ENCODE results near the gene C12orf56. TPM values are rescaled to one million over a fixed set of nuclear protein-coding genes. Genes with fewer than 3 reads are reported as not detected.
"Not testable (repeated sequence)": the region's sequence is repeated elsewhere in the genome, so short reads cannot be mapped to it uniquely, and the experiment has no call there.

The C12orf56 gene
- total RNA-seq, 1 experiment from 2014 or later, result not detected

DNA sequence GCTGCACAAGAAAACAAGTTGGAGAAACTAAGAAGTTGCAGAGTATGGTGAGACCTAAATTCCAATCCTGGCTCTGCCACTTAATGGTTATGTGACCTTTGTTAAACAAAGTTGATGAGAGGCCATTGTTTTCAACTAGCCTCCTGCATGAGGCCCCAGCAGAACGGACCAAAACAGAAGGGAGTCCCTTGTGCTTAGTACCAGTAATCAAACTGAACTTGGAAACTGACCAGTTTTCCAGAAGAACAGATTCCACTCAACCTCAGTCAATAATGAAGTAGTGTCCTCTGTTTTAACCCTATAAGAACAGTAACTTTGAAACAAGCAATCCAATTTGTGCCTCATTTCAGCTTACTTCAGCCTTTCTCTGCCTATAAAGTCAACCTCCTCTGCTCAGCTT is 69.9 kb downstream of the C12orf56 start:
- Histone ChIP-seq H3K4me1 (replicated peaks; ENCODE audit: insufficient read depth) (no peaks in the 10 kb centered on the region), H3K4me2 (no peak overlapping the region), H3K79me2 (ENCODE audit: low read depth) (no peaks in the 10 kb centered on the region), H3F3A (ENCODE audit: insufficient read depth, low read depth) (no peaks in the 10 kb centered on the region), H2AFZ (no peak overlapping the region), H3K9me3 (ENCODE audit: insufficient read depth, low read depth) (no peaks in the 10 kb centered on the region), H3K27ac (no peak overlapping the region), H3K4me3 (no peak overlapping the region), H4K20me1 (ENCODE audit: insufficient read depth) (no peaks in the 10 kb centered on the region), H3K36me3 (ENCODE audit: low read depth) (no peaks in the 10 kb centered on the region), H3K9me2 (ENCODE audit: insufficient read depth) (no peaks in the 10 kb centered on the region), H3K27me3 (ENCODE audit: insufficient read depth, low read depth) (no peaks in the 10 kb centered on the region)
- BruUV-seq (replicated peaks), result no TSS peak
- intact Hi-C loops (cut with micrococcal nuclease; ENCODE audit: unreplicated experiment), result no loop called here
- CTCF ChIA-PET, result no interaction called here
- POLR2A ChIA-PET (ENCODE audit: unreplicated experiment), result no interaction called here
- no peak for TF ChIP-seq EZH2 (IDR thresholded peaks at IDR 0.05; ENCODE audit: low read depth)
- TF ChIP-seq, protein P1, sequence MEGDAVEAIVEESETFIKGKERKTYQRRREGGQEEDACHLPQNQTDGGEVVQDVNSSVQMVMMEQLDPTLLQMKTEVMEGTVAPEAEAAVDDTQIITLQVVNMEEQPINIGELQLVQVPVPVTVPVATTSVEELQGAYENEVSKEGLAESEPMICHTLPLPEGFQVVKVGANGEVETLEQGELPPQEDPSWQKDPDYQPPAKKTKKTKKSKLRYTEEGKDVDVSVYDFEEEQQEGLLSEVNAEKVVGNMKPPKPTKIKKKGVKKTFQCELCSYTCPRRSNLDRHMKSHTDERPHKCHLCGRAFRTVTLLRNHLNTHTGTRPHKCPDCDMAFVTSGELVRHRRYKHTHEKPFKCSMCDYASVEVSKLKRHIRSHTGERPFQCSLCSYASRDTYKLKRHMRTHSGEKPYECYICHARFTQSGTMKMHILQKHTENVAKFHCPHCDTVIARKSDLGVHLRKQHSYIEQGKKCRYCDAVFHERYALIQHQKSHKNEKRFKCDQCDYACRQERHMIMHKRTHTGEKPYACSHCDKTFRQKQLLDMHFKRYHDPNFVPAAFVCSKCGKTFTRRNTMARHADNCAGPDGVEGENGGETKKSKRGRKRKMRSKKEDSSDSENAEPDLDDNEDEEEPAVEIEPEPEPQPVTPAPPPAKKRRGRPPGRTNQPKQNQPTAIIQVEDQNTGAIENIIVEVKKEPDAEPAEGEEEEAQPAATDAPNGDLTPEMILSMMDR (conservative IDR thresholded peaks at IDR 0.05), result no peak
- no peak for DNase-seq

DNA sequence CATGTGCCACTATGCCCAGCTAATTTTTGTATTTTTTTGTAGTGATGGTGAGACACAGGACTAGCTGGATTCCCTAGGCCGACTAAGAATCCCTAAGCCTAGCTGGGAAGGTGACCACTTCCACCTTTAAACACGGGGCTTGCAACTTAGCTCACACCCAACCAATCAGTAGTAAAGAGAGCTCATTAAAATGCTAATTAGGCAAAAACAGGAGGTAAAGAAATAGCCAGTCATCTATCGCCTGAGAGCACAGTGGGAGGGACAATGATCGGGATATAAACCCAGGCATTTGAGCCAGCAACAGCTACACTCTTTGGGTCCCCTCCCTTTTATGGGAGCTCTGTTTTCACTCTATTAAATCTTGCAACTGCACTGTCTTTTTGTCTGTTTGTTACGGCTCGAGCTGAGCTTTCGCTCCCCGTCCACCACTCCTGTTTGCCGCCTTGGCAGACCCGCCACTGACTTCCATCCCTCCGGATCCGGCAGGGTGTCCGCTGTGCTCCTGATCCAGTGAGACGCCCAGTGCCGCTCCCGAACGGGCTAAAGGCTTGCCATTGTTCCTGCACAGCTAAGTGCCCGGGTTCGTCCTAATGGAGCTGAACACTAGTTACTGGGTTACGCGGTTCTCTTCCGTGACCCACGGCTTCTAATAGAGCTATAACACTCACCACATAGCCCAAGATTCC is 70.9 kb downstream of the C12orf56 start:
- H3K9me2 ChIP-seq (ENCODE audit: insufficient read depth); CTCF ChIA-PET; H2AFZ ChIP-seq; H3K4me2 ChIP-seq; POLR2A ChIA-PET (ENCODE audit: unreplicated experiment); H3K9me3 ChIP-seq (ENCODE audit: insufficient read depth, low read depth); H4K20me1 ChIP-seq (ENCODE audit: insufficient read depth); H3F3A ChIP-seq (ENCODE audit: insufficient read depth, low read depth); H3K27me3 ChIP-seq (ENCODE audit: insufficient read depth, low read depth); H3K27ac ChIP-seq; H3K4me1 ChIP-seq (replicated peaks; ENCODE audit: insufficient read depth); intact Hi-C loops (cut with micrococcal nuclease; ENCODE audit: unreplicated experiment); DNase-seq; H3K79me2 ChIP-seq (ENCODE audit: low read depth); H3K36me3 ChIP-seq (ENCODE audit: low read depth); BruUV-seq (replicated peaks); H3K4me3 ChIP-seq: not testable (repeated sequence)

DNA sequence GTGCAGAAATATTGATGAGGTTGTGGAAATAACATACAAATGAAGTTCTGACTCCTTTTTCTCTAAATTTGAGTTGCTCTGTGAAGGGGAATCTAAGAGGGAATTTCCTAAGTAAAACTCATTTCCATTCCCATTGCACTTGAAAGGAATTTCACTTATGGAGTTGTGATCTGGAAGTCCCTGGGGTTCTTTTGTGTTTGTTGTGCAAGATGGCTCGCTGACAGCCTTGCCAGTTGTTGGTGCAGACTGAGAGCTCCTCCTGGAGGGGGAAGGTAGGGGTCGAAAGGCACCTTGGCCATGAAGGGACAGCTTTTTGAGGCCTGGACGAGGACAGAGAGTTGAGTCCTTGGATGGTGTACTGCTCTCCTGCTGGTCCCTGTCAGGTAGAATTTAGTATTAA is 72.0 kb downstream of the C12orf56 start:
- no peaks in the 10 kb centered on the region for H3K36me3 ChIP-seq (ENCODE audit: low read depth)
- no peaks in the 10 kb centered on the region for H3K9me2 ChIP-seq (ENCODE audit: insufficient read depth)
- ChIA-PET CTCF (no interaction called here), POLR2A (ENCODE audit: unreplicated experiment) (no interaction called here)
- intact Hi-C loops (cut with micrococcal nuclease; ENCODE audit: unreplicated experiment), result no loop called here
- H3F3A ChIP-seq (ENCODE audit: insufficient read depth, low read depth), result no peaks in the 10 kb centered on the region
- H2AFZ ChIP-seq, result no peak overlapping the region
- no peaks in the 10 kb centered on the region for H3K79me2 ChIP-seq (ENCODE audit: low read depth)
- no peak overlapping the region for H3K27ac ChIP-seq
- H3K4me3 ChIP-seq, result no peak overlapping the region
- no peak overlapping the region for H3K4me2 ChIP-seq
- TF ChIP-seq, protein P1 (conservative IDR thresholded peaks at IDR 0.05), result no peak
- no peak for TF ChIP-seq EZH2 (IDR thresholded peaks at IDR 0.05; ENCODE audit: low read depth)
- H3K9me3 ChIP-seq (ENCODE audit: insufficient read depth, low read depth), result no peaks in the 10 kb centered on the region
- no peaks in the 10 kb centered on the region for H3K4me1 ChIP-seq (replicated peaks; ENCODE audit: insufficient read depth)
- H4K20me1 ChIP-seq (ENCODE audit: insufficient read depth), result no peaks in the 10 kb centered on the region
- no peak for DNase-seq
- no peaks in the 10 kb centered on the region for H3K27me3 ChIP-seq (ENCODE audit: insufficient read depth, low read depth)
- BruUV-seq (replicated peaks), result no TSS peak

DNA sequence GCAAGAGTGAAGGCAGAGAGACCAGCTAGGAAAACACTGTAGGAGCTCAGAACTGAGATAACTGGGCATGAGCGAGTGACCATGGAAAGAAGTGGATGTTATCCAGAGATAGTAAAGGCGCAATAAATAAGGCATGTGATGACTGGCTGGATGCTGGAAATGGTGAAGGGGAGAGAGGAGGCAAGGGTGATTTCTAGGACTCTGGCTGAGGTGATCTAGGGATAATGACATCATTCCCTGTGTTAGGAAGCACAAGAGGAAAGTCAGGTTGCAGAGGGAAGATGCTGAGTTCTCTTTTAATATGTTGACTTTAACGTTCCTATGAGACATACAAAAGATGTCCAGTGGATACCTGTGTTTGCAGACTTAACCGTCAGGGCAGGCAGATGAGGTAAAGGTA is 78.7 kb downstream of the C12orf56 start:
- Histone ChIP-seq H3K27me3 (ENCODE audit: insufficient read depth, low read depth) (no peaks in the 10 kb centered on the region), H3F3A (ENCODE audit: insufficient read depth, low read depth) (no peaks in the 10 kb centered on the region), H3K36me3 (ENCODE audit: low read depth) (no peaks in the 10 kb centered on the region), H4K20me1 (ENCODE audit: insufficient read depth) (no peaks in the 10 kb centered on the region), H3K27ac (no peak overlapping the region), H3K4me3 (no peak overlapping the region), H3K4me2 (no peak overlapping the region), H3K4me1 (replicated peaks; ENCODE audit: insufficient read depth) (no peaks in the 10 kb centered on the region), H3K9me2 (ENCODE audit: insufficient read depth) (no peaks in the 10 kb centered on the region), H2AFZ (no peak overlapping the region), H3K79me2 (ENCODE audit: low read depth) (no peaks in the 10 kb centered on the region), H3K9me3 (ENCODE audit: insufficient read depth, low read depth) (no peaks in the 10 kb centered on the region)
- DNase-seq, result no peak
- TF ChIP-seq EZH2 (IDR thresholded peaks at IDR 0.05; ENCODE audit: low read depth), result no peak
- TF ChIP-seq, protein P1 (conservative IDR thresholded peaks at IDR 0.05), result no peak
- POLR2A ChIA-PET (ENCODE audit: unreplicated experiment), result interaction anchor here (0.5 kb wide), 1 partner anchor 468 kb away, joined by 3 read pairs; no protein-coding TSS in a partner anchor
- intact Hi-C loops (cut with micrococcal nuclease; ENCODE audit: unreplicated experiment), result no loop called here
- CTCF ChIA-PET, result no interaction called here
- no TSS peak for BruUV-seq (replicated peaks)
